ENCODE measurements around the gene ULK3. TPM values are rescaled to one million over a fixed set of nuclear protein-coding genes. Genes with fewer than 3 reads are reported as not detected.
A peak's percentile ranks its signal among the peaks of the same experiment; 100 is the strongest.

ULK3 gene
- total and polyA plus RNA-seq, 10 of the 15 experiments (the other 5 are each of a cell fraction or from before 2014, with no cell fraction given) = 0.64 to 38.8 (median 27.1) TPM

GRCh38 chr15:74798388-74799254, 44.3 kb downstream of the ULK3 start:
- peak overlapping the region; percentile 51; the same call in 1 of the 2 replicates for H3K4me2 ChIP-seq (ENCODE audit: control insufficient read depth, insufficient read depth)
- WGBS (ENCODE audit: insufficient coverage, insufficient replicate concordance, low lambda C conversion rate, missing lambda C conversion rate) = 50% methylated on average over 25 of the region's 25 CpGs
- peaks cover 49% of the 10 kb centered on the region for H3K79me2 ChIP-seq (ENCODE audit: control insufficient read depth, insufficient read depth, low read length)
- POLR2A ChIA-PET = interaction anchor here (0.9 to 5.3 kb wide), 9 partner anchors 9 to 27 kb away, joined by 4 to 59 read pairs (median 10); partner anchors contain the start of gene CSK
- no peak overlapping the region for H2AFZ ChIP-seq (ENCODE audit: control insufficient read depth, low read depth, low read length)
- RAD21 ChIA-PET (ENCODE audit: unreplicated experiment) = interaction anchor here (0.9 to 22.9 kb wide), 8 partner anchors 17 to 159 kb away, joined by 3 to 1186 read pairs (median 4); partner anchors contain the start of genes CSK and FAM219B
- no TSS peak for BruUV-seq (replicated peaks)
- in situ Hi-C loops (cut with MboI) = no loop called here
- SMC1A ChIA-PET (ENCODE audit: uncharacterized antibody, unreplicated experiment) = interaction anchor here (1.1 to 15.7 kb wide), 6 partner anchors 10 to 165 kb away, joined by 3 to 811 read pairs (median 6); partner anchors contain the start of gene CSK
- peak; percentile 57 for ATAC-seq
- peaks cover 6% of the 10 kb centered on the region for H4K20me1 ChIP-seq (ENCODE audit: control insufficient read depth, insufficient read depth)
- intact Hi-C loops (cut with micrococcal nuclease; ENCODE audit: unreplicated experiment) = no loop called here
- H3K36me3 ChIP-seq (ENCODE audit: control insufficient read depth in 2 of 2, insufficient read depth in 2 of 2, low read length in 1 of 2) = peaks cover 41 to 64% of the 10 kb centered on the region in 2 experiments
- H3K9me3 ChIP-seq (replicated peaks; ENCODE audit: control insufficient read depth, insufficient read depth, low read length) = no peaks in the 10 kb centered on the region
- CTCF ChIA-PET = interaction anchor here (0.7 to 25.9 kb wide), 15 partner anchors 9 to 415 kb away, joined by 3 to 1288 read pairs (median 3); partner anchors contain the start of genes CSK and FAM219B
- DNase-seq (ENCODE audit: low read depth, low spot score) = no peak
- no peaks in the 10 kb centered on the region for H3K27me3 ChIP-seq (replicated peaks in 1 of 2; ENCODE audit: control insufficient read depth in 2 of 2, insufficient read depth in 2 of 2, low read length in 1 of 2)
- H3K9ac ChIP-seq (ENCODE audit: control insufficient read depth, insufficient read depth, low read length) = no peak overlapping the region; the same call in 1 of the 2 replicates
- H3K4me3 ChIP-seq = no peak overlapping the region
- H3K4me1 ChIP-seq (ENCODE audit: control insufficient read depth, insufficient read depth, low read length) = peaks cover 40% of the 10 kb centered on the region
- peak; percentile 54 for FAIRE-seq
- peak overlapping the region; percentile 51 for H3K27ac ChIP-seq (ENCODE audit: control insufficient read depth, insufficient read depth)
- TF ChIP-seq SMC3 (IDR thresholded peaks at IDR 0.05; ENCODE audit: borderline replicate concordance, low read length) (peak; percentile 11; the same call in 1 of the 2 replicates), RELA (IDR thresholded peaks at IDR 0.05; ENCODE audit: borderline replicate concordance, partially characterized antibody) (no peak), IKZF2 (IDR thresholded peaks at IDR 0.05) (peak in 1 of 2 experiments; percentile 18; a peak in 1 of 4 replicates), PAX8 (IDR thresholded peaks at IDR 0.05) (no peak), NRF1 (conservative IDR thresholded peaks at IDR 0.05; ENCODE audit: low read depth, low read length) (no peak), MYB (IDR thresholded peaks at IDR 0.05; ENCODE audit: borderline replicate concordance, low read depth, low read length) (no peak), POLR2AphosphoS2 (IDR thresholded peaks at IDR 0.05; ENCODE audit: low read depth, low read length) (peak; percentile 71; the same call in 1 of the 2 replicates), BRCA1 (IDR thresholded peaks at IDR 0.05; ENCODE audit: low read depth, low read length) (no peak), LARP7 (IDR thresholded peaks at IDR 0.05) (peak; percentile 38; the same call in 1 of the 2 replicates), RAD51 (IDR thresholded peaks at IDR 0.05) (0 out of 2 replicates have a peak, but pooled peaks have one; percentile 22), IRF4 (IDR thresholded peaks at IDR 0.05; ENCODE audit: low read depth, low read length) (no peak), POLR2AphosphoS5 (IDR thresholded peaks at IDR 0.05; ENCODE audit: low read length) (0 out of 2 replicates have a peak, but pooled peaks have one; percentile 2), GATAD2B (conservative IDR thresholded peaks at IDR 0.05; ENCODE audit: low read depth) (peak; percentile 66), IRF3 (IDR thresholded peaks at IDR 0.05) (no peak), BMI1 (IDR thresholded peaks at IDR 0.05; ENCODE audit: borderline replicate concordance) (no peak), HCFC1 (IDR thresholded peaks at IDR 0.05; ENCODE audit: low read length) (no peak), ZNF217 (IDR thresholded peaks at IDR 0.05) (no peak)
- TF ChIP-seq, protein P1, sequence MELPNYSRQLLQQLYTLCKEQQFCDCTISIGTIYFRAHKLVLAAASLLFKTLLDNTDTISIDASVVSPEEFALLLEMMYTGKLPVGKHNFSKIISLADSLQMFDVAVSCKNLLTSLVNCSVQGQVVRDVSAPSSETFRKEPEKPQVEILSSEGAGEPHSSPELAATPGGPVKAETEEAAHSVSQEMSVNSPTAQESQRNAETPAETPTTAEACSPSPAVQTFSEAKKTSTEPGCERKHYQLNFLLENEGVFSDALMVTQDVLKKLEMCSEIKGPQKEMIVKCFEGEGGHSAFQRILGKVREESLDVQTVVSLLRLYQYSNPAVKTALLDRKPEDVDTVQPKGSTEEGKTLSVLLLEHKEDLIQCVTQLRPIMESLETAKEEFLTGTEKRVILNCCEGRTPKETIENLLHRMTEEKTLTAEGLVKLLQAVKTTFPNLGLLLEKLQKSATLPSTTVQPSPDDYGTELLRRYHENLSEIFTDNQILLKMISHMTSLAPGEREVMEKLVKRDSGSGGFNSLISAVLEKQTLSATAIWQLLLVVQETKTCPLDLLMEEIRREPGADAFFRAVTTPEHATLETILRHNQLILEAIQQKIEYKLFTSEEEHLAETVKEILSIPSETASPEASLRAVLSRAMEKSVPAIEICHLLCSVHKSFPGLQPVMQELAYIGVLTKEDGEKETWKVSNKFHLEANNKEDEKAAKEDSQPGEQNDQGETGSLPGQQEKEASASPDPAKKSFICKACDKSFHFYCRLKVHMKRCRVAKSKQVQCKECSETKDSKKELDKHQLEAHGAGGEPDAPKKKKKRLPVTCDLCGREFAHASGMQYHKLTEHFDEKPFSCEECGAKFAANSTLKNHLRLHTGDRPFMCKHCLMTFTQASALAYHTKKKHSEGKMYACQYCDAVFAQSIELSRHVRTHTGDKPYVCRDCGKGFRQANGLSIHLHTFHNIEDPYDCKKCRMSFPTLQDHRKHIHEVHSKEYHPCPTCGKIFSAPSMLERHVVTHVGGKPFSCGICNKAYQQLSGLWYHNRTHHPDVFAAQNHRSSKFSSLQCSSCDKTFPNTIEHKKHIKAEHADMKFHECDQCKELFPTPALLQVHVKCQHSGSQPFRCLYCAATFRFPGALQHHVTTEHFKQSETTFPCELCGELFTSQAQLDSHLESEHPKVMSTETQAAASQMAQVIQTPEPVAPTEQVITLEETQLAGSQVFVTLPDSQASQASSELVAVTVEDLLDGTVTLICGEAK (IDR thresholded peaks at IDR 0.05; ENCODE audit: borderline replicate concordance) = peak; percentile 35; the same call in 1 of the 2 replicates

Measured in GM12878 (cell line).